Activated CD8-positive, alpha-beta memory T cell treated with anti-CD3 and anti-CD28 coated beads, Interleukin-2, amount 50 U/mL, for 24 hours (primary cell): ENCODE results near the gene EDEM2.
"Not testable (repeated sequence)": the region's sequence is repeated elsewhere in the genome, so short reads cannot be mapped to it uniquely, and the experiment has no call there.

Source experiments
- DNase-seq: peaks from one replicate; pipeline ENCODE4 v3.0.0-alpha.2; 2020; ENCODE audit errors: extremely low read depth

The EDEM2 gene

DNA sequence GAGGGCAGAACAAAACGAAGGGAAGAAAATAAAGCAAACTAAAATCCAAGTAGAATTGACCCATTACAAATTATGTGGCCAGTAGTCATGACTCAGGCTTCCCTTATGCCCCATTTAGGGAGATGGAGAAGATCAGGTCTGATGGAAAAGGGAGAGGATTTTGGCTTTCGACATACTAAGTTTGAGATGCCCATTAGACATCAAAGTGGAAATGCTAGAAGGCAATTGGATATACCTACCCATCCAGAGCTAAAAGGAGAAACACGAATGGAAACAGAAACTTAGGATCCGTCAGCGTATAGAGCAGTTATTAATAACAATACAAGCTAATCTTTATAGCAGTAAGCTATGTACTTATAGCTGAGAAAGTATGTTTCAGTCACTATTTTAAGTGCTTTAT, 59.3 kb downstream of the EDEM2 start:
- no peak for DNase-seq

DNA sequence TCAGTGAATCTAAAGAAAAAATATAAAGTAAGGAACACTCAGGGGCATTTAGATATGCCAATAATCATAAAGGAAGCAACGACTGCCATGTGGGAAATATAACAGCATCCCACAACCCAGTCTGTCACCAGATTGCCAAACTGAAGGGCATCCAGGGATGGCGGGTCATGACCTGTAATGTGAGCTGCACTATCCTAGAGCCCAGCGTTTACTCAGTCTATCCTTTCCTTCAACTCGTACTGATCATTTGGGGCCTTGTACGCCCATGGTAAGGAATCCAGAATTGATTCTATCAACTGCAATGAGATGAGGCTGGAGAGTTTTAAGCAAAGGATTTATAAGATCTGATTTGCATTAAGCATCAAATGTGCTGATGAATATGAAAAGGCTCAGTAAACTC, 59.8 kb downstream of the EDEM2 start:
- no peak for DNase-seq

DNA sequence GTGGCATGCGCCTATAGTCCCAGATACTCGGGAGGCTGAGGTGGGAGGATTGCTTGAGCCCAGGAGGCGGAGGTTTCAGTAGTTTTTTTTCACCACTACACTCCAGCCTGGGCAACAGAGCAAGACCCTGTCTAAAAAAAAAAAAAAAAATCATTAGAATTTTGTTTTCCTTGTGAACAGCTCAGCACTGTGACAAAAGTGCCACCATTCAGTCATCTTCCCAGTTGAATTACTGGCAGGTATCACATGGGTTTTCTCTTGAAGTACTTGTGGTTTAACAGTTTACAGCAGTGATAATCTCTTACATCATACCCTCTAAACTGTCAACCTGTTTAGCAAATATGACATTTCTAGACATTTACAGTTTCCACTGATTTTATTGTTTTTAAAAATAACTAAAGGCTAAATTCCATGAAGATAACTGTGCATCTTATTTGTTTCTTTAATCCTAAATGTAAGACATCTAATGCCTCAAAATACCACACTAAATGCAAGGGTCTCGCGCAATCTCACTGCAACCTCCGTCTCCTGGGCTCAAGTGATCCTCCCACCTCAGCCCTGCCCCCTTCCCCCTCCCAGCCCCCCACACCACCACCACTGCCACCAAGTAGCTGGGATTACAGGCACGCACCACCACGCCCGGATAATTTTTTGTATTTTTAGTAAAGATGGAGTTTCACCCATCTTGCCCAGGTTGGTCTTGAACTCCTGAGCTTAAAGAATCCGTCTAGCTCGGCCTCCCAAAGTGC, 61.5 kb downstream of the EDEM2 start:
- no peak for DNase-seq

DNA sequence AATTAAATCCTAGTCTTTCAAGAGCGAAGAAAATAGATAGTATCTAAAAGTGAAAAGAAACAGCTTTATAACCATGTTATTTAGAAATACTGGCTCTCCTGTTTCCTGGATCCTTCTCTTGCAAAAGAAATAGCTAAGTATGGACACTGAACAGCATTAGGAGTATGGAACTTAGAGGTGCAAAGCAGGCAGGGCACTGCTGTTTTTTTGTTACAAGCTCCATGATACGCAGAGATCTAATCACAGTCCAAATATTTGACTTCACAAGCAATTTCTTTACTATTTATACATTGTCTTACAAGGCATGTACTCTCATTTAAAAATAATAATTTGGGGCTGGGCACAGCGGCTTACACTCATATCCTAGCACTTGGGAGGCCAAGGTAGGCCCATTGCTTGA, 62.1 kb downstream of the EDEM2 start:
- DNase-seq, result no peak

DNA sequence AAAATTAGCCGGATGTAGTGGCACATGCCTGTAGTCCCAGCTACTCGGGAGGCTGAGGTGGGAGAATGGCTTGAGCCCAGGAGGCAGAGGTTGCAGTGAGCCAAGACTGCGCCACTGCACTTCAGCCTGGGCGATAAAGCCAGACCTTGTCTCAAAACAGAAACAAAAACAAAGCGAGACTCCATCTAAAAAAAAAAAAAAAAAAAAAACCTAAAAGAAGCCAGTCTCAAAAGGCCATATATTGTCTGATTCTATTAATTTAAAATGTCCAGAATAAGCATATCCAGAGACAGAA, 66.8 kb downstream of the EDEM2 start:
- not testable (repeated sequence) for DNase-seq

DNA sequence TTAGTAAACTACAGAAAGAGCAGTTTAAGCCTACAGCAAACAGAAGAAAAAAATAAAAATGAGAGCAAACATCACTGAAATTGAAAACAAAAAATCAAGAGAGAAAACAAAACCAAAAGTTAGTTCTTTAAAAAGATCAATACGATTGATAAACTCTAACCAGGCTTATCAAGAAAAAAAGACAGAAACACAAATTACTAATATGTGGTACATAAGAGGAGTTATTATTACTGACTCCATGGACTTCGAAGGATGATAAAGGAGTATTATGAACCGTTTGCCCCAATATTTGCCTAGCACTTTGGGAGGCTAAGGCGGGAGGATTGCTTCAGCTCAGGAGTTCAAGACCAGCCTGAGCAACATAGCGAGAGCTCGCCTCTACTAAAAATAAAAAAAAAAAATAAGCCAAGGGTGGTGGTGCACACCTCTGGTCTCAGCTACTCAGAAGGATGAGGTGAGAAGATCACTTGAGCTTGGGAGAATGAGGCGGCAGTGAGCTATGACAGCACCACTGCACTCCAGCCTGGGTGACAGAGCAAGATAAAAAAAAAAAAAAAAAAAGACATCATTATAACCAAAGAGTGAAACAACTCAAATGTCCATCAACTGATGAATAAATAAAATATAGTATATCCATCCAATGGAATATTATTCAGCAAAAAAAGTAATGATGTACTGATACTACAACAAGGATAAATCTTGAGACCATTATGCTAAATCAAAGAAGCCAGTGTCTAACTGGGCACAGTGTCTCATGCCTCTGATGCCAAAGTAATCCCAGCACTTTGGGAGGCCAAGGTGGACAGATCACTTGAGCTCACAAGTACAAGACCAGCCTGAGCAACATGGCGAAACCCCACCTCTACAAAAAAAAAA, 67.4 kb downstream of the EDEM2 start:
- no peak for DNase-seq

DNA sequence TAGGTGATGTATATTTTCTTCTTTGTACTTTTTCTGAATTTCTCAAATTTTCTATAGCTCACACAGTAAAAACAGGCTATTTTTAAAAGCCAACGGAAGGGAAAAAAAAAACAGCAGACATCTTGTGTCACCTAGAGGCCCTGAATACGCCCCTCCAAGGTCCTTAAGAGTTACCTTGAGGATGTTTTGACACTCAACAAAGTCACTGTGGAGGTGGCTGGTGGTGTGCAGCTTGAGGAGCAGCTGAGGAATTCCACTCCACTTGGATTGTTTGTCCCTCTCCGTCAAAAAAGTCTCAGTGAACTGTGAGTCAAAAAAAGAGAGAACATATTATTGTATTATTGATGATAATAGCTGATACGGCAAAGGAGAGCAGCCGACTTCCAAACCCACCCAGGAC, 69.3 kb downstream of the EDEM2 start:
- DNase-seq, result no peak

DNA sequence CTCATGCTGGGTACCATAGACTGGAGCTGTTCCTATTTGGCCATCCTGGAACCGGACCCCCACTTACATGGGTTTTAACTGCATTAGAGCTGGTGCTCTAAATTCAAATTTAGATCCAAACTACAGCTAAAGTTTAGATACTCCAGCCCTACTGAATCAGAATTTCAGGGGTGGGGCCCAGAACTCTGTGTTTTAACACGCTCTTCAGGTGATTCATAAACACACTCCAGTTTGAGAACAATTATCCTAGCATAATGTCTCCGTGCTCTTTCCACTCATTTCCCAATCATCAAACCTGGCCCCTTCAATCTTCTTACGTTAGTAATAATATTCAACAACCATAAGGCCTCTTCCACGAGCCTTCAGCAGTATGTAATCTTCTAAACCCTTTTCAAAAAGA, 69.8 kb downstream of the EDEM2 start:
- DNase-seq, result no peak

DNA sequence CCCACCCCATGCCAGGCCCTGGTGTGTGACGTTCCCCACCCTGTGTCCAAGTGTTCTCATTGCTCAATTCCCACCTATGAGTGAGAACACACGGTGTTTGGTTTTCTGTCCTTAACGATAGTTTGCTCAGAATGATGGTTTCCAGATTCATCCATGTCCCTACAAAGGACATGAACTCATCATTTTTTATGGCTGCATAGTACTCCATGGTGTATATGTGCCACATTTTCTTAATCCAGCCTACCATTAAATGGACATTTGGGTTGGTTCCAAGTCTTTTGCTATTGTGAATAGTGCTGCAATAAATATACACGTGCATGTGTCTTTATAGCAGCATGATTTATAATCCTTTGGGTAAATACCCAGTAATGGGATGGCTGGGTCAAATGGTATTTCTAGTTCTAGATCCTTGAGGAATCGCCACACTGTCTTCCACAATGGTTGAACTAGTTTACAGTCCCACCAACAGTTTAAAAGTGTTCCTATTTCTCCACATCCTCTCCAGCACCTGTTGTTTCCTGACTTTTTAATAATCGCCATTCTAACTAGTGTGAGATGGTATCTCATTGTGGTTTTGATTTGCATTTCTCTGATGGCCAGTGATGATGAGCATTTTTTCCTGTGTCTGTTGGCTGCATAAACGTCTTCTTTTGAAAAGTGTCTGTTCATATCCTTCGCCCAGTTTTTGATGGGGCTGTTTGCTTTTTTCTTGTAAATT, 75.5 kb downstream of the EDEM2 start:
- DNase-seq, result not testable (repeated sequence)

DNA sequence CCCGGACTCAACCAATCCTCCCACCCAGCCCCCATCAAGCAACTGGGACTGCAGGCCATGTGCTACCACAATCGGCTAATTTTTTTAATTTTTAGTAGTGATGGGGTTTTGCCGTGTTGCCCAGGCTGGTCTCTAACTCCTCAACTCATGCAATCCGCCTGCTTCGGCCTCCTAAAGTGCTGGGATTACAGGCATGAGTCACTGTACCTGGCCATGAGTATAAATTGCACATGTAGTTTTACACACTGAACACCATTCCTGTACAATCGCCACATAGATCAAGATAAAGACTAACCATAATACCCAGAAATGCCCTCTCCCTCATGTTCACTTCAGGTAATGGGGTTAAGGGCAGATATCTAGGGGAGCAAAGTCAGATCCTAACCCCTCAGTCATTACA, 80.9 kb downstream of the EDEM2 start:
- no peak for DNase-seq
